GOT3 (cell line): ENCODE results near the gene COG5.
"Not testable (repeated sequence)": the region's sequence is repeated elsewhere in the genome, so short reads cannot be mapped to it uniquely, and the experiment has no call there.

ENCODE experiments used
- DNase-seq: peaks from one replicate; lab custom pipeline; 2025; ENCODE audit warnings: mixed read lengths; lab: John Stamatoyannopoulos, UW

The COG5 gene

DNA sequence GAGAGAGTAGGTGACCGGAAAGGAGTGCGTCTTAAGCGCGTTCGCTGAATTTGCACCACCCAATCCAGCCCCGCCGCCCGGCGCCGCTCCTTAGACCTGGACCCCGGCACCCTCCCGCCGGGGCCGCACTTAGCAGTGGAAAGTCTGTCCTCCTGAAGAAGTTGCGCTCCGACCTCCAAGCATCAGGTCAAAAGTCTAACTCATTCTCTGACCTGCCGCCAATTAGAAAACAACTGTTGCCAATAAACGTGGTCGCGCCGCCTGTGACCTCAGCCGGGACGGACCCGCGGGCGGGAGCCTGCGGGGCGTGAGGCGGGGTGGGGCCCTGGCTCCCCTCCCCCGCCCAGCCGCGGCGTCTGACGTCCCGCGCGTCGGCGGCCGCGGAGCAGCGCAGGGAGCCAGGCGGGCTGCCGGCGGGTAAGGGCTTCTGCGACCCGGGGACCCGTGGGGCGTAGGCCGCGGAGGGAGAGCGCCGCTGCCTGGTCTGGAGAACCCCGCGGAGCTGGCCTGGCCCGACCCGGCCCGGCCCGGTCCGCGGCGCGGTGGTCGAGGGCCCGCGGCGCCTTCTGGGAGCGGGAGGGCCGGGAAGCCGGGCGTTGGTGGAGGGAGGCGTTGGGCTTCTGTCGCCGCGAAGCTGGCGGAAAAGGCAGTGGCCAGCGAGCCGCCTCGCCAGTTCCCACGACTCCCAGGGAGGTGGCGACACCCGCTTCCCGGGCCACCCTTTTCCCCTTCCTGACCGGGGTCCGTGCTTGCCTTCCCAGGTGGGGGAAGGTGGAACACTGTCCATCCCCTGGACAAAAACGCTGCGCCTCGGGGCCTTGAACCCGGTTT lies 16.4 kb upstream of the COG5 start, which contains the start of gene BCAP29:
TSS of gene BCAP29 (plus strand) at position 362 of the 831 bp plus-strand sequence. CDS start 527 bp downstream, outside the sequence.
- DNase-seq: peak; percentile 17

DNA sequence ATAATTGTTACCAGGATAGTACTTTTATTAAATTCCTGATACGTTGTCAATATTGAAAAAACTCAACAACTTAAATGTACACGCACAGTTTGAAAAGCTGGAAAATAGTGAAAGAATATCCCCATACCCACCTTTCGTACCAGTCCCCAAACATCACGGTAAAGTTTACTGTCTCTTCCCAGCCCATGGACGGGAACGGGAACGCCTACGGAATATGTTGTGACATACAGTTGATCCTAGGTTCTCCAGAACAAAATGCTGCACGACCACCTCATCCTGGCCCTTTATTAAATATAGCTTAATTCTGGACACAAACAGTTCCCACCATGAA lies 15.8 kb upstream of the COG5 start:
- no peak for DNase-seq

DNA sequence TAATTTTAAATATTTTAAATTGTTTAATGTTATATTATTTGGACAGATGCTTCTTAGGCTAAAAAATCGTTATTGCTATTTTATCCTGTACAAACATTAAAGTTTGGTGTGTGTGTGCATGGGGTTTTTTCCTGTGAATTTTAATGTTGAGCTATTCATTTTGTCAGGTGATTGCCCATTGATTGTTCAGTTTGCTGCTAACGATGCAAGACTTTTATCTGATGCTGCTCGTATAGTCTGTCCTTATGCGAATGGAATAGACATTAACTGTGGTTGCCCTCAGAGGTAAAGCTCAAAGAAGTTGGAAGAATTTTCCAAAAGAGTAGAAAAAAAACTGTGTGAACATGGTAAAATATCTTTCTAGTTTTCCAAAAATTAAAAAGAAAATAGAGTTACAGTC lies 9.8 kb upstream of the COG5 start:
- no peak for DNase-seq

DNA sequence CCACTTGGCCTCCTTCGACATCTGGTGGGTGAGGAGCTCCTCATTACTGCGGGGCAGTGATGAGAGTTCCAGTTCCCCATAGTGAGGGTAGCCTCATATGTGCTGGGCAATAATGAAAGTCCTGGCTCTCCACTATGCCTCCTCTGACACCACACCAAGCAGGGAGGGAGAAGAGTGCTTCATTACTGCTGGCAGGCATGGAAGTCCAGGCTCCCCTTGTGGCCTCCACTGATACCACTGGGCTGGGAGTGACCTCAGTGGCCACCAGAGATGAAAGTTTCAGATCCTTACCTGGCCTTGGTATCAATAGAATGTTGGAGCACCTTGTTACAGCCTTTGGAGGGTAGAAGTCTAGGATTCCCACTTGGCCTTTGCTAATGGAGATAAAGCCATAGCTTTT lies 6.6 kb upstream of the COG5 start:
- no peak for DNase-seq

DNA sequence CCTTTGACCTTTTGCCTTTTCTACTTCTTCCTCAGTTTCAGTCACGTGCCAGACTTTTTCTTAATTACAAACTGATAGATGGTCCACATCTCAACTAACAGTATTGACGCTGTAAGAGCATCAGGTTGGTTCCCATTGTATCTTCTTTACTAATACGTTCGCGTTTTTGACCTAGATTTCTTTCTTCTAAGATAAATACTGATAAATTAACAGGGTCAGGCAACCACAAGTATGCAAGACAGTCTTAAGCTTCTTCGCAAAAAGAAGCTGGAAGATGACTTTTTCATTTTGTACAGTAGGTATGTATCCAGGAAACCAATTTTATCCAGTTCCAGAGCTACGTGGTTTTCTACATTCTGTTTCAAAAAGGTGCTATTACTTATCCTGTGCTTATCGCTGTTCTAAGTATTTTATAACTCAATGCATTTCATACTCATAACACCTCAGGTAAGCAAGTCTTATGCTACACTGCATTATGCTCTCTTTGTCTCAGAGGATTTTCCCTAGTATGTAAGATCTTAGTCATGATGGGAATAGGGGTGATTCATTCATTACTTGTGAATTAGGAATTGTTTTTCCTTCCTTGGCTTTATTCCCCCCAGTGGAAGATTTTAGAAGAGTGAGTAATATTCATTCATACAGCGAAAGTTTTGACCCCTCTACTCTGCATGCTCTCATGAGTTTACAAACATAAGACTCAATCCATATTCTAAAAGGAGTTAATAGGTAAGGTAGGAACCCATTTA lies 1.0 kb upstream of the COG5 start:
- no peak for DNase-seq

DNA sequence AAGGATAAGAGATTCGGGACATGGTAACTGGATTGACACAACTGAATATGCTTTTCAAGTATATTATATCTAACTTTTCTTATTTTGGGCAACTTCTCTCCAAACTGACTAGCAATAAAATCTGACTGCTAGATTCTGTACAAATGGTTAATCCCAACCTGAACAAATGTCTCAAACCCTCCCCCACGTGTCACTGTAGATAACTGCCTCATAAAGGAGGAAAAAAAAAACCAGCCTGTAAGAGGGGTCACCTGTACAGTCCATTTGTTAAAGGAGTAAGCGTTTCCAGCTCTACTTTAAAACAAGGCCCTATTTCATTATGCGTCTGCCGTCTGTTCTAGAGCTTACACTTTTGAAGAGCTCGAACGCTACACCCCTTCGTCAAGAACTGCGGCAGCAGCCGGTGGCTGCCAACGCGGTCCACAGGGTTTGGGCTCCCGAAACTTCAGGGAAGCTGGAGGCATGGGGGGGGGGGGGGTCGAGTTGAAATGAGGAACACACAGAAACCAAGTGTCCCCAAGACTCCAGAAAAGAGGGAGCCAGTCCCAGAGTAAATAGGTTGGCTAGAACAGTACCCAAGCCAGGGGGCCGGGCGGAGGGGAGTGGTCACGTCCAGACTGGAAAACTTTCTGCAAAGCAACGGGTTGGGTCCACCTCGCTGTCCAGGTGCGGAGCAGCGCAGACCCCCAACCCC lies 492 bp downstream of the COG5 start:
- DNase-seq: no peak

DNA sequence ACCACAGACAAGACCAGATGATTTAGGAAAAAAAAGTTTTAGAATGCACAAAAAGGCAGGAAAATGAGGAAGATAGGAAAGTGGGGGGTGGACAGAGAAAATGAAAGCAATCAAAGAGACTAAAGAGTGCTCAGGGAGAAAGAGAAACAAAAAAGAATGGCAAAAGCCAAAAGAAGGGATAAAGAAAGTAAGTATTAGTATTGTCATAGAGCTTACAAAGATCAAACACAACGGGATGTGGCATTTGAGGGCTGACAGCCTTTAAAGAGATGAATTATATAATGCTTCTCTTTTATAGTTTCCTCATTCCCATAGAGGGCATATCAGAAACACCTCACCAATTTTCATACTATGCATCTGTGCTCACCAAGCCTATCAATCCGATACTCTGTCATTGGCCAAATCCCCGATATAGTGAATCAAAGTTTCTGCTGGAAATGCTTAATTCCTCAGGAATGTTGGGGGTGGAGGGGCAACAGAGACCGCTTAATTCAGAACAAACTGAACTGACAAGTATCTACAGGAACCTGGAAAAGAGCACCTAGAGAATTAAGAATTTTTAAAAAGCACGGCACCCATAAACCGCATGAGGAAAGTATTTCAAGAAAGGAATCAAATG lies 2.7 kb downstream of the COG5 start:
- DNase-seq: no peak

DNA sequence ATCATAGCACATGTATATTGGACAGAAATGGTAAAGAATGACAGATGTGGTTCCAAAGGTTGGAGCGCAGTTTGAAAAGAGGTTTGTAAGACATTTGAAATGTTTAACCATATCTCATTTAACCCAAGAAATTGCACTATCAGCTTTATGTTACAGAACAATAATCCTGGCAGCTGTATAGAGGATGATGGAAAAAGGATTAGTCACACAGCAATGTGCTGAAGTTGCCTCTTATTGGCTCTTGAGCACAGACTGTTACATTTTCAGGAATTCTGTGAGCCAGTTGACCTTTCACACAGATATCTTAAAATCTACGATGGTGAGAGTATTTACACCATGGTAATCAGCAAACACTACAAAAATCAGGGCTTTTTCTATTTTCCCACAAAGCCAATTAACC lies 3.9 kb downstream of the COG5 start:
- DNase-seq: no peak

DNA sequence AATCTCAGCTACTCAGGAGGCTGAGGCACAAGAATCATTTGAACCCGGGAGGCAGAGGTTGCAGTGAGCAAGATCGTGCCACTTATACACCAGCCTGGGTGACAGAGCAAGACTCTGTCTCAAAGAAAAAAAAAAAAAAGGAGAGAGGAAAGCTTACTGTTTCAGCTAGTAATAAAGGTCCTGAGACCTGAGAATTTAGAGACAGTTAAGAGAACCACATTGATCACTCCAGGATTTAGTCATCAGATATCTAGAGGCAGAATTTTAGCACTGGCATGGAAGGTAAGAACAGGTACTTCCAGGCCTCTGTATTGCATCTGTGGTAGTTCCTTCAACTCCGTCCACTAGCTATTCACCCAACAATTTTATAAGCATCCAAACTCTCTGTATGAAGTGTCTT lies 7.8 kb downstream of the COG5 start:
- no peak for DNase-seq

DNA sequence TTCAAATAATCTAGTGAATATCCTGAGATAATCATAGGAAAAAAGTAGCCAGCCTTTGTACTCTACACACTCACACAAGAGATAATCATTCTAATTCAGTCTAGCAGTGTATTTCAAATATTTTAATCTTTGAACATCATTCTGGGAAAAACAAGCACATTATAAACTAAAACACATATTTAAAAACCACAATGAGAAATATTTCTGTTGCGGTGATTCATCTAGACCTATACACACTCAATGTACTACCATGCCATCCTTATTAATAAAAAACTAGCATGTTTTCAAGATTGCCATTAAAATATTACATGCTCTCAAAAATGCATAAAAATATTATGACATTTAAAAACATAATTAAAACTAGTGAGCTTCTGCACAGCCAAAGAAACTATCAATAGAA lies 11.8 kb downstream of the COG5 start:
- DNase-seq: no peak

DNA sequence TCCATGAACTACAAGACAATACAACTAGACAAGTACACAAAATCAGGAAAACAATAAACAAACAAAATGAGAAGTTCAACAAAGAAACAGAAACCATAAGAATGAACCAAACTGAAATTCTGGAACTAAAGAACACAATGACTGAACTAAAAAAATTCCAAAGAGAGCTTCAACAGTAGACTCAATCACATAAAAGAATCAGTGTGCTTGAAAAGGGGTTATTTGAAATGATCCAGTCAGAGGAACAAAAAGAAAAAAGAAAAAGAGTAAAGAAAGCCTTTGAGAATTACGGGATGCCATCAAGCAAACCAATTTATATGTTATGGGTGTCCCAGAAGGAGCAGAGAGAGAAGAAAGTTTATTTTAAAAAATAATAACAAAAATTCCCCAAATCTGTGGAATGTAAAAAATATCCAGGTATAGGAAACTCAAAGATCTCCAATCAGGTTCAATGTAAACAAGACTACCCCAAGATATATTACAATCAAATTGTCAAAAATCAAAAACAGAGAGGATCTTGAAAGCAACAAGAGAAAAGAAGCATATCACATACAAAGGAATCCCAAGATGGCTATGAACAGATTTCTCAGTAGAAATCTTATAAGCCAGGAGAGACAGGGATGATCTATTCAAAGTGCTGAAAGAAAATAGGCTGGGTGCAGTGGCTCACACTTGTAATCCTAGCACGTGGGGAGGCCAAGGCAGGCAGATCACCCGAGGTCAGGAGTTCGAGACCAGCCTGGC lies 18.7 kb downstream of the COG5 start:
- DNase-seq: no peak

DNA sequence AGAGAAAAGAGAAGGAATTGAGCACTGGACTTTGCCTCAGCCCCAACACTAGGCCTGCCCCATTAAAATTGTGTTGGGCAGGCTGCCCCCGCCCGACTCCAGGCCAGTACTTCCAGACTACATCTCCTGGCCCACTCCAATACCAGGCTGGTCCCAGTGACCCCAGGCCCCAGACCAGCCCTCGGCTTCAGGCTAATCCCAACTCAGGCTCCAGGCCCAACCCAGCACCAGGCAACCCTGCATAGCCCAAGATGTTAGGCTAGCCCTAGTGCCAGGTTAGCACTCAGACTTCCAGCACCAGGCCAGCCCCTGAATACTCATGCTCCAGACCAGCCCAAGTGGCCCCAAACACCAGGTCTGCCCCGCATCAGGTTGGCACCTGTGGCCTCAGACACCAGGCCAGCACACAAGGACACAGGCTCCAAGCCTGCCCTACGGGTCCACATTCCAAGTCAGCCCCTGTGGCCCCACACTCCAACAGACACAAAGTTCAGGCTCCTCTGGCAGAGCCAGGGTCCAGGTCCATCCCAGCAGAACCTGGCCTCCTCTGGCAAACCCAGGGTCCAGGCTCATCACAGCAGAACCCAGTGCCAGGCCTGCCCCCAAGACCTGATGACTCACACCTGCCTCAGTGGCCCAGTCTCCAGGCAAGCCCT lies 20.3 kb downstream of the COG5 start:
- DNase-seq: no peak

DNA sequence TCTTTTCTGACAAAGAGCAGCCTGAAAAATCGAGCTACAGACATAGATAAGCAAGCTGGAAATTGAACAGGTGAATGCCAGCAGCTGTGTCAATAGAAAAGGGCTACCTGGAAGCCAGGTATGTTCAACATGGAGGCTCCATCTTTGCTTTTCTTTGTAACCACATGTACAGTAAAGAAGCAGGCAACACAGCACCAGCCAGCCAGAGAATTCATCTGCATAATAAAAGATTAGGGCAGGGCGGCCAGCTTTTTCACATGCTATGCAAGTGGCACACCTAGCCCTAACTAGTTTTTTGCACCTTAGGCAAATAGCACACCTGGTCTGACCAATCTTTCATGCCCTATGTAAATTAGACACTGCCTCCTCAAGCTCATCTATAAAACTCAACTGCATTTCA lies 25.7 kb downstream of the COG5 start:
- DNase-seq: no peak

DNA sequence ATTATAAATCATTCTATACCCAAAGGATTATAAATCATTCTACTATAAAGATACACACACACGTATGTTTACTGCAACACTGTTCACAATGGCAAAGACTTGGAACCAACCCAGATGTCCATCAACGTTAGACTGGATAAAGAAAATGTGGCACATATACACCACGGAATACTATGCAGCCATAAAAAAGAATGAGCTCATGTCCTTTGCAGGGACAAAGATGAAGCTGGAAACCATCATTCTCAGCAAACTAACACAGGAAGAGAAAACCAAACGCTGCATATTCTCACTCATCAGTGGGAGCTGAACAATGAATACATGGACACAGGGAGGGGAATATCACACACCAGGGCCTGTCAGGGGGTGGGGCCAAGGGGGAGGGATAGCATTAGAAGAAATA lies 26.5 kb downstream of the COG5 start:
- DNase-seq: not testable (repeated sequence)

DNA sequence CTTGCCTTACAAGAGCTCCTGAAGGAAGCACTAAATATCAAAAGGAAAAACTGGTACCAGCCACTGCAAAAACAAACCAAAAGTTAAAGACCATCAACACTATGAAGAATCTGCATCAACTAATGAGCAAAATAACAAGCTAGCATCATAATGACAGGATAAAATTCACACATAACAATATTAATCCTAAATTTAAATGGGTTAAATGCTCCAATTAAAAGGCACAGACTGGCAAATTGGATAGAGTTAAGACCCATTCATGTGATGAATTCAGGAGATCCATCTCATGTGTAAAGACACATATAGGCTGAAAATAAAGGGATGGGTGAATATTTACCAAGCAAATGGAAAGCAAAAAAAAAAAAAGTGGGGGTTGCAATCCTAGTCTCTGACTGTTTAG lies 29.6 kb downstream of the COG5 start:
- DNase-seq: no peak

DNA sequence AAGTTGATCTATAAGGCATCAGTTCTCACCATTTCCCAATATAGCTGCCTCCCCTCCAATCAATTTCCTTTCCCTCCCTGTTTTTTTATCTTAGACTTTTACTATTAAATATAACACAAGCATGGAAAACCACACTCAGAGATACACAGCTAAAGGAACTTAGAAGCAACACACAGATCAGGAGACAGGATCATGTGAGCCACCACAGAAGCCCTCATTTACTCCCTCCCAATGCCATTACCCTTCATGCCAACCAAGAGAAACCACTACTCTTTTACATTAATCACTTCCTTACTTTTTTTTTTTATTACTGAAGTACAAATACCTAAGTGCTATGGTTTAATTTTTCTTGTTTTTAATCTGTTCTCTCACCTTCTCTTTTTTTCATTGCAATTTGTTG lies 33.0 kb downstream of the COG5 start:
- DNase-seq: no peak

DNA sequence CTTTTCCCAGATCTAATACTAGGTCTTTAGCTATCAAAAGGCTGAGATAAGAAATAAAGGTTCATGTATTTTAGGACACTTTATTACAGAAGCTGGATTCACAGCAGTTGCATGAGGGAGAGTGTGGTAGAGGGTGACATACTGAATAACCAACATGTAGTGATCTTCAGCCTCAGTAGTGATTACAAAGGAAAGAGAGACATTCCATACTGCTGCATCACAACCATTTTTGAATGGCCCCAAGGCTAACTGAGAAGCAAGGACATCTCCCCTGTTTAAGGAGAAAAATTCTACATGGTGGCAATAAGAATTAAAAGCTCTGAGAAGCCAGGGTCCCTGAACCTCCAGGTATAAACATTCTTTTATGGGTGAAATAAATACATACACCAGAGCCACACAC lies 35.3 kb downstream of the COG5 start:
- no peak for DNase-seq

DNA sequence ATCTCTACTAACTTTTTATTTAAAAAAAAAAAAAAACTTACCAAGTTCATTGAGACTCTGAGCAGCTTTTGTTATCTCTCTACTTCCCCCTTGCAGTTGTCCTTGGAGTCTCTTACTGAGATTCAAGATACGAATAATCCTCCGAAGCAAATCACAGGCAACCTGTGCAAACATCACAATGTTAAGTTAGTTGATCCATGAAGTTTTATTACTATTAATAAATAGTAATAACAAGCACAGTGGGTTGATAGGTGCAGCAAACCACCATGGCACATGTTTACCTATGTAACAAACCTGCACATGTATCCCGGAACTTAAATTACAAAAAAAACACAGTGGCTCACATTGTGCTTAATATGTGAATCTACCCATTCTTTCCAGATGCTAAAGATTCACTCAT lies 36.5 kb downstream of the COG5 start:
- DNase-seq: no peak

DNA sequence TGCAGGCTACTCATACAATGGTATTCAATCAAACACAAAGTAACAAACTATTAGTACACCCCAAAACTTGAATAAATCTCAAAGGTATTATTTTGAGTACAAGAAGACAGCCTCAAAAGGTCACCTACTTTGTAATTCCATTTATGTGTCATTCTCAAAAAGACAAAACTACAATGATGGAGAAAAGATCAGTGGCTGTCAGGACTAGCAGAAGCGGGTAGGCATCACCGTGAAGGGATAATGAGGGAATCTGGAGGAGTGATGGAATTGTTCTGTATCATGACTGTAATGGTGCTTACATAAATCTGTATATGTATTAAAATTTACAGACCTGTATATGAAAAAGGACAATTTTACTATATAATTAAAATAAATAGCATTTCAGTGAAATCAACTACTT lies 37.0 kb downstream of the COG5 start:
- no peak for DNase-seq

DNA sequence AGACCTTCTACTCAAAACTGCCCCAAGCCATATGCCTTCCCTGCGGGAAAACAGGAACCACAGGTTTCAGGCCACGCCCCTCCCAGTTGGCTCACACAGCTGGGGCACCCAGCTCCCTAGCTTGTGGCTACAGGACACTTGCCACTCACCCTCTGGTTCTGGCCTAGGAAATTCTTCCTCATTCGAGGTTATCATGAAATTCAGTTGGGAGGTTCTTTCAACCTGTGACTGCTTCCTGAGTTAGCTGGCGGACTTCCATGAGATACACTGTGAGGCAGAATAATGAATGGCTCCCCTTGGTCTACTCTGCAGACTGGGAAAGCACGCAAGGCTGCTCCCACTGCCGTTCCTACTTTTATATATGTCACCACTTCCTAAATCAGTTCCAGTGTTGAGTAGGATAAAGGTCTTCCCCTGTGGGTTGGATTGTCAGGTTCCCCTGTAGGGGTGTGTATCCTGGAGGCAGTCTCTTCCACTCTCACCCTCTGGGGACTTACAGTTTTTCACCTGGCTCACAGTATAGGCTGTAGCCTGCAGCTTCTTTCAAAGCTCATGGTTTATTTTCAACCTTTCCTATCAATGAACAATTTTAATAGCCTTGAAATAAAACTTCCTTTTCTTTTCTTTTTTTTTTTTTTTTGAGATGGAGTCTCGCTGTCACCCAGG lies 56.9 kb downstream of the COG5 start:
- DNase-seq: no peak
